Keratinocyte (primary cell): Measurements from ENCODE around the gene FAM180B.

Source experiments
- EZH2 ChIP-seq: IDR thresholded peaks from one replicate; pipeline ENCODE4 v1.6.1; 2012; ENCODE audit warnings: inconsistent platforms, mild to moderate bottlenecking, low read length, moderate library complexity
- TF ChIP-seq, protein P1 (sequence below), 3 experiments: IDR thresholded peaks in 1 of 3; conservative IDR thresholded peaks in 1 of 3; optimal IDR thresholded peaks in 1 of 3; 2 replicates in 2 of 3; 3 replicates in 1 of 3; pipeline versions ENCODE3 to v1.5.1; 2011; ENCODE audit warnings: low read length in 3 of 3, mild to moderate bottlenecking in 3 of 3, moderate library complexity in 2 of 3, control low read depth in 1 of 3, inconsistent platforms in 1 of 3; ENCODE audit not compliant: insufficient read depth in 2 of 3; ENCODE audit errors: extremely low read depth in 1 of 3

DNA sequence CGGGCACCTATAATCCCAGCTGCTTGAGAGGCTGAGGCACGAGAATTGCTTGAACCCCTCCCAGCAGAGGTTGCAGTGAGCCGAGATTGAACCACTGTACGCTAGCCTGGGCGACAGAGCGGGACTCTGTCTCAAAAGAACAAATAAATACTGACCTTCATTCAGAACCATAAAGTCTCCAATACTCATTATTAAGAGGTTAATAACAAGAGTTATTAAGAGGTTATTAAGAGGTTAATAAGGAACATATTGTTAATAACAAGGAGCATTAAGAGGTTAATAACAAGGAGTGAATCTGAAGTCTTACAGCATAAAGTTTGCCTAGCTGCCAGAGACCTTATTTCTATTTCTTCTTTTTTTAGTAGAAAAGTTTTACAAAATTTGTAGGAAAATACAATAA lies 41.2 kb upstream of the FAM180B start:
- TF ChIP-seq, protein P1, sequence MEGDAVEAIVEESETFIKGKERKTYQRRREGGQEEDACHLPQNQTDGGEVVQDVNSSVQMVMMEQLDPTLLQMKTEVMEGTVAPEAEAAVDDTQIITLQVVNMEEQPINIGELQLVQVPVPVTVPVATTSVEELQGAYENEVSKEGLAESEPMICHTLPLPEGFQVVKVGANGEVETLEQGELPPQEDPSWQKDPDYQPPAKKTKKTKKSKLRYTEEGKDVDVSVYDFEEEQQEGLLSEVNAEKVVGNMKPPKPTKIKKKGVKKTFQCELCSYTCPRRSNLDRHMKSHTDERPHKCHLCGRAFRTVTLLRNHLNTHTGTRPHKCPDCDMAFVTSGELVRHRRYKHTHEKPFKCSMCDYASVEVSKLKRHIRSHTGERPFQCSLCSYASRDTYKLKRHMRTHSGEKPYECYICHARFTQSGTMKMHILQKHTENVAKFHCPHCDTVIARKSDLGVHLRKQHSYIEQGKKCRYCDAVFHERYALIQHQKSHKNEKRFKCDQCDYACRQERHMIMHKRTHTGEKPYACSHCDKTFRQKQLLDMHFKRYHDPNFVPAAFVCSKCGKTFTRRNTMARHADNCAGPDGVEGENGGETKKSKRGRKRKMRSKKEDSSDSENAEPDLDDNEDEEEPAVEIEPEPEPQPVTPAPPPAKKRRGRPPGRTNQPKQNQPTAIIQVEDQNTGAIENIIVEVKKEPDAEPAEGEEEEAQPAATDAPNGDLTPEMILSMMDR (optimal IDR thresholded peaks at IDR 0.05 in 1 of 3, IDR thresholded peaks at IDR 0.05 in 1 of 3, conservative IDR thresholded peaks at IDR 0.05 in 1 of 3; ENCODE audit: extremely low read depth in 1 of 3, insufficient read depth in 2 of 3, low read length in 3 of 3): no peak
- TF ChIP-seq EZH2: no peak
